WTC11 (cell line): ENCODE measurements around the gene DNAH8.

Source experiments
- CBFB ChIP-seq: sonication (generic); formaldehyde crosslinking; IDR thresholded peaks from 2 replicates; pipeline ENCODE4 v1.8.1; 2022; ENCODE audit warnings: mild to moderate bottlenecking, low read depth, missing genetic modification reagents
- CTCF ChIP-seq: fragments of 200-600 bp; IDR thresholded peaks from 2 replicates; pipeline ENCODE4 v1.8.0; 2022; ENCODE audit warnings: antibody characterized with exemption
- FOXP1 ChIP-seq: sonication (generic); formaldehyde crosslinking; IDR thresholded peaks from 2 replicates; pipeline ENCODE4 v1.8.0; 2022; ENCODE audit warnings: missing genetic modification reagents, mild to moderate bottlenecking, moderate library complexity, borderline replicate concordance
- MXD4 ChIP-seq: fragments of 250-450 bp; sonication (Bioruptor Pico); IDR thresholded peaks from 2 replicates; pipeline ENCODE4 v1.8.0; 2021; ENCODE audit warnings: mild to moderate bottlenecking, moderate library complexity, borderline replicate concordance
- MYBL2 ChIP-seq: sonication (generic); formaldehyde crosslinking; IDR thresholded peaks from 2 replicates; pipeline ENCODE4 v1.8.1; 2023; ENCODE audit warnings: mild to moderate bottlenecking, moderate library complexity, missing genetic modification reagents
- NFE2L1 ChIP-seq: sonication (generic); formaldehyde crosslinking; IDR thresholded peaks from 2 replicates; pipeline ENCODE4 v1.8.1; 2023; ENCODE audit warnings: missing genetic modification reagents
- NR3C1 ChIP-seq: sonication (generic); formaldehyde crosslinking; conservative IDR thresholded peaks from 2 replicates; pipeline ENCODE4 v1.8.1; 2023; ENCODE audit warnings: low read depth, mild to moderate bottlenecking, missing genetic modification reagents
- SOX15 ChIP-seq: fragments of 250-450 bp; sonication (Bioruptor Pico); IDR thresholded peaks from 2 replicates; pipeline ENCODE4 v1.9.0; 2021; ENCODE audit warnings: mild to moderate bottlenecking
- TCF7 ChIP-seq: sonication (generic); formaldehyde crosslinking; IDR thresholded peaks from 2 replicates; pipeline ENCODE4 v1.8.0; 2022; ENCODE audit warnings: mild to moderate bottlenecking, low read depth, missing genetic modification reagents, moderate library complexity
- TEAD1 ChIP-seq: sonication (generic); formaldehyde crosslinking; IDR thresholded peaks from 2 replicates; pipeline ENCODE4 v1.8.0; 2022; ENCODE audit warnings: mild to moderate bottlenecking, missing genetic modification reagents
- TF ChIP-seq, protein P1 (sequence below): sonication (generic); formaldehyde crosslinking; IDR thresholded peaks from 2 replicates; pipeline ENCODE4 v1.8.0; 2022; ENCODE audit warnings: mild to moderate bottlenecking, missing genetic modification reagents
- TF ChIP-seq, protein P2 (sequence below): sonication (generic); formaldehyde crosslinking; IDR thresholded peaks from 2 replicates; pipeline ENCODE4 v1.8.0; 2022; ENCODE audit warnings: mild to moderate bottlenecking, missing genetic modification reagents

- TF ChIP-seq TCF7 = no peak
- no peak for TF ChIP-seq CBFB (CRISPR knock-in tag)
- no peak for TF ChIP-seq CTCF
- no peak for TF ChIP-seq MYBL2
- TF ChIP-seq TEAD1 (CRISPR knock-in tag) = no peak
- TF ChIP-seq NR3C1 = no peak
- no peak for TF ChIP-seq FOXP1 (CRISPR knock-in tag)
- TF ChIP-seq, protein P1, sequence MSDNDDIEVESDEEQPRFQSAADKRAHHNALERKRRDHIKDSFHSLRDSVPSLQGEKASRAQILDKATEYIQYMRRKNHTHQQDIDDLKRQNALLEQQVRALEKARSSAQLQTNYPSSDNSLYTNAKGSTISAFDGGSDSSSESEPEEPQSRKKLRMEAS (CRISPR knock-in tag) = no peak
- TF ChIP-seq MXD4 = no peak
- no peak for TF ChIP-seq NFE2L1 (CRISPR knock-in tag)
- TF ChIP-seq, protein P2, sequence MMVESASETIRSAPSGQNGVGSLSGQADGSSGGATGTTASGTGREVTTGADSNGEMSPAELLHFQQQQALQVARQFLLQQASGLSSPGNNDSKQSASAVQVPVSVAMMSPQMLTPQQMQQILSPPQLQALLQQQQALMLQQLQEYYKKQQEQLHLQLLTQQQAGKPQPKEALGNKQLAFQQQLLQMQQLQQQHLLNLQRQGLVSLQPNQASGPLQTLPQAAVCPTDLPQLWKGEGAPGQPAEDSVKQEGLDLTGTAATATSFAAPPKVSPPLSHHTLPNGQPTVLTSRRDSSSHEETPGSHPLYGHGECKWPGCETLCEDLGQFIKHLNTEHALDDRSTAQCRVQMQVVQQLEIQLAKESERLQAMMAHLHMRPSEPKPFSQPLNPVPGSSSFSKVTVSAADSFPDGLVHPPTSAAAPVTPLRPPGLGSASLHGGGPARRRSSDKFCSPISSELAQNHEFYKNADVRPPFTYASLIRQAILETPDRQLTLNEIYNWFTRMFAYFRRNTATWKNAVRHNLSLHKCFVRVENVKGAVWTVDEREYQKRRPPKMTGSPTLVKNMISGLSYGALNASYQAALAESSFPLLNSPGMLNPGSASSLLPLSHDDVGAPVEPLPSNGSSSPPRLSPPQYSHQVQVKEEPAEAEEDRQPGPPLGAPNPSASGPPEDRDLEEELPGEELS (CRISPR knock-in tag) = no peak
- TF ChIP-seq SOX15 (CRISPR knock-in tag) = no peak
Measured at GRCh38 chr6:38805127-38805655, 90.1 kb downstream of the DNAH8 start.
